CD4-positive, alpha-beta T cell (primary cell): ENCODE results near the gene SFXN3. TPM values are rescaled to one million over a fixed set of nuclear protein-coding genes. Genes with fewer than 3 reads are reported as not detected.

Experiments
- ATAC-seq: fragments of 200-7000 bp; cut with Tn5 transposase; one replicate; pipeline ENCODE4 v1.10.0; 2022; ENCODE audit warnings: mild to moderate bottlenecking; ENCODE audit not compliant: poor library complexity
- CTCF ChIA-PET: fragments of 350-600 bp; sonication (Branson Sonifier 250); formaldehyde crosslinking; loops from one replicate; lab custom pipeline; 2021; ENCODE audit warnings: antibody characterized with exemption, inconsistent platforms; lab: Charles Lee
- POLR2A ChIA-PET: fragments of 350-600 bp; sonication (Branson Sonifier 250); formaldehyde crosslinking; loops from one replicate; lab custom pipeline; 2021; ENCODE audit warnings: antibody characterized with exemption, inconsistent platforms; lab: Charles Lee
- DNase-seq, 14 experiments: peaks; one replicate each; pipeline ENCODE4 v3.0.0-alpha.2; 2013 to 2020; ENCODE audit warnings: mixed read lengths in 2 of 14
- H3K27ac ChIP-seq, 2 donors: one replicate each; pipeline versions ENCODE4 v1.5.1 to v1.7.0; 2013; ENCODE audit warnings: low read length in 2 of 2, low read depth in 1 of 2, mild to moderate bottlenecking in 1 of 2
- H3K27me3 ChIP-seq, 2 experiments: 1 replicate in 1 of 2; 2 replicates in 1 of 2; pipeline versions ENCODE4 v1.6.1 to v1.7.0; 2013; ENCODE audit warnings: low read length in 2 of 2, control low read depth in 1 of 2, mild to moderate bottlenecking in 1 of 2, moderate library complexity in 1 of 2; ENCODE audit not compliant: insufficient read depth in 2 of 2, control insufficient read depth in 1 of 2
- H3K36me3 ChIP-seq: one replicate; pipeline ENCODE4 v1.6.1; 2013; ENCODE audit warnings: low read length, control low read depth; ENCODE audit not compliant: insufficient read depth
- H3K4me1 ChIP-seq: one replicate; pipeline ENCODE4 v1.6.1; 2013; ENCODE audit warnings: low read length, control low read depth; ENCODE audit not compliant: insufficient read depth
- H3K4me3 ChIP-seq: one replicate; pipeline ENCODE4 v1.5.1; 2013; ENCODE audit warnings: mild to moderate bottlenecking, low read length, moderate library complexity
- H3K9me3 ChIP-seq, 2 experiments: 1 replicate in 1 of 2; 2 replicates in 1 of 2; pipeline versions ENCODE4 v1.6.1 to v1.7.0; 2013; ENCODE audit warnings: low read length in 2 of 2, mild to moderate bottlenecking in 2 of 2, control low read depth in 1 of 2, moderate library complexity in 1 of 2; ENCODE audit not compliant: control insufficient read depth in 1 of 2, insufficient read depth in 1 of 2
- H3K27ac Mint-ChIP-seq: one replicate; pipeline ENCODE4 v1.8.0; 2020; ENCODE audit warnings: mixed read lengths
- H3K27me3 Mint-ChIP-seq: one replicate; pipeline ENCODE4 v1.8.0; 2021; ENCODE audit warnings: mixed read lengths
- H3K36me3 Mint-ChIP-seq: one replicate; pipeline ENCODE4 v1.8.0; 2021; ENCODE audit warnings: low read depth, mixed read lengths
- H3K4me1 Mint-ChIP-seq: one replicate; pipeline ENCODE4 v1.8.0; 2021; ENCODE audit warnings: low read depth, mixed read lengths
- H3K4me3 Mint-ChIP-seq: one replicate; pipeline ENCODE4 v1.8.0; 2020; ENCODE audit warnings: mild to moderate bottlenecking, mixed read lengths
- H3K9me3 Mint-ChIP-seq: one replicate; pipeline ENCODE4 v1.8.0; 2020; ENCODE audit warnings: mixed read lengths
- intact Hi-C, 2 experiments: fragments of 100-400 bp; cut with DNase I in 1 of 2; cut with micrococcal nuclease in 1 of 2; formaldehyde crosslinking; loops; one replicate each; pipeline versions ENCODE4 v1.15.1 to v1.9.0; 2023 to 2025; cut with DNase I, micrococcal nuclease
- total RNA-seq, 174 experiments: library from RNA in 2 of 174; stranded (reverse) in 2 of 174; gene quantifications; one replicate each; pipeline ENCODE4 v1.2.3 and lab custom pipeline; 2021 to 2026
- TF ChIP-seq, protein P1 (sequence below): fragments of 200-600 bp; IDR thresholded peaks from one replicate; pipeline ENCODE4 v1.8.0; 2022; ENCODE audit warnings: antibody characterized with exemption, mild to moderate bottlenecking

SFXN3 gene
- total RNA-seq, 2 experiments from 2014 or later, result 43.2 to 48.3 TPM

DNA sequence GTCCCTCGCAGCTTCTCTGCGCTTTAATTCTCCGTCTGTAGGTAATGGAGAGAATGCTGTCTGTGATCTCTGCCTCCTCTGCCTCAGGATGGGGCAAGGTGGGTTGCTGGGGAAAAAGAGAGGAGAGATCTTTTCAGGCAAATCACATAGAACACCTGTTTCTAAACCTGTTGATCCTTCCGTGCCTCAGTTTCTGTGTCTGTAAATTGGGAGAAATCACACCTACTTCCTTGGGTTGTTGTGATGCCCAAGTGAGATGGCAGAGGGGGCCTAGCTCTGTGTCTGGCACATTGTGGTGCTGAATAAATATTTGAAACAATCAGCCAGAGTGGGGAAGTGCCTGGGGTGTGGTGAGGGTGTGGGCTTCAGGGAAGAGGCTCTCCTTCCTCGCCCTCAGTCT lies 59.6 kb downstream of the SFXN3 start:
- intact Hi-C loops, result no loop called here
- H3K36me3 Mint-ChIP-seq, result no peaks in the 10 kb centered on the region
- H3K27ac Mint-ChIP-seq, result no peak overlapping the region
- peaks cover 0 to 8% of the 10 kb centered on the region in 2 experiments for H3K9me3 ChIP-seq
- DNase-seq (no peak), ATAC-seq (no peak)
- no peaks in the 10 kb centered on the region for H3K9me3 Mint-ChIP-seq
- H3K27me3 Mint-ChIP-seq, result peaks cover 90% of the 10 kb centered on the region
- no peaks in the 10 kb centered on the region for H3K36me3 ChIP-seq
- H3K4me3 Mint-ChIP-seq, result no peak overlapping the region
- TF ChIP-seq, protein P1, sequence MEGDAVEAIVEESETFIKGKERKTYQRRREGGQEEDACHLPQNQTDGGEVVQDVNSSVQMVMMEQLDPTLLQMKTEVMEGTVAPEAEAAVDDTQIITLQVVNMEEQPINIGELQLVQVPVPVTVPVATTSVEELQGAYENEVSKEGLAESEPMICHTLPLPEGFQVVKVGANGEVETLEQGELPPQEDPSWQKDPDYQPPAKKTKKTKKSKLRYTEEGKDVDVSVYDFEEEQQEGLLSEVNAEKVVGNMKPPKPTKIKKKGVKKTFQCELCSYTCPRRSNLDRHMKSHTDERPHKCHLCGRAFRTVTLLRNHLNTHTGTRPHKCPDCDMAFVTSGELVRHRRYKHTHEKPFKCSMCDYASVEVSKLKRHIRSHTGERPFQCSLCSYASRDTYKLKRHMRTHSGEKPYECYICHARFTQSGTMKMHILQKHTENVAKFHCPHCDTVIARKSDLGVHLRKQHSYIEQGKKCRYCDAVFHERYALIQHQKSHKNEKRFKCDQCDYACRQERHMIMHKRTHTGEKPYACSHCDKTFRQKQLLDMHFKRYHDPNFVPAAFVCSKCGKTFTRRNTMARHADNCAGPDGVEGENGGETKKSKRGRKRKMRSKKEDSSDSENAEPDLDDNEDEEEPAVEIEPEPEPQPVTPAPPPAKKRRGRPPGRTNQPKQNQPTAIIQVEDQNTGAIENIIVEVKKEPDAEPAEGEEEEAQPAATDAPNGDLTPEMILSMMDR, result no peak
- POLR2A ChIA-PET, result no interaction called here
- H3K4me1 ChIP-seq, result peaks cover 4% of the 10 kb centered on the region
- no peak overlapping the region for H3K4me3 ChIP-seq
- CTCF ChIA-PET, result no interaction called here
- no peak overlapping the region for H3K27ac ChIP-seq
- peaks cover 38 to 40% of the 10 kb centered on the region in 2 experiments for H3K27me3 ChIP-seq
- H3K4me1 Mint-ChIP-seq, result no peaks in the 10 kb centered on the region

Other genes with a start within 250 kb of the SFXN3 start
- gene SLF2, start 118.3 kb upstream of the SFXN3 start, total RNA-seq, result 10 to 100 TPM; 11.1 TPM
- 1 to 10 TPM; 1.1 to 1.6 TPM for gene SEMA4G, start 61.7 kb upstream of the SFXN3 start, total RNA-seq
- 10 to 100 TPM; 28.5 to 31.0 TPM for gene MRPL43, start 43.7 kb upstream of the SFXN3 start, total RNA-seq
- gene TWNK, start 43.7 kb upstream of the SFXN3 start, total RNA-seq, result 1 to 10 TPM; 2.7 to 2.8 TPM
- gene LZTS2, start 31.4 kb upstream of the SFXN3 start, total RNA-seq, result 1 to 10 TPM; 9.0 to 9.6 TPM
- 1 to 10 TPM; 1.7 to 3.1 TPM for gene PDZD7, start 105 bp upstream of the SFXN3 start, total RNA-seq
- gene KAZALD1, start 30.8 kb downstream of the SFXN3 start, total RNA-seq, result not detected
- gene TLX1, start 100.1 kb downstream of the SFXN3 start, total RNA-seq, result not detected
- gene LBX1, start 198.2 kb downstream of the SFXN3 start, total RNA-seq, result not detected